Stimulated activated CD4-positive, alpha-beta T cell treated with anti-CD3 and anti-CD28 coated beads, Interleukin-4, amount 100 ng/mL, for 1 hour (primary cell): ENCODE measurements around the gene CHAT.

Source experiments
- DNase-seq: peaks from one replicate; pipeline ENCODE4 v3.0.0-alpha.2; 2020

The CHAT gene

DNA sequence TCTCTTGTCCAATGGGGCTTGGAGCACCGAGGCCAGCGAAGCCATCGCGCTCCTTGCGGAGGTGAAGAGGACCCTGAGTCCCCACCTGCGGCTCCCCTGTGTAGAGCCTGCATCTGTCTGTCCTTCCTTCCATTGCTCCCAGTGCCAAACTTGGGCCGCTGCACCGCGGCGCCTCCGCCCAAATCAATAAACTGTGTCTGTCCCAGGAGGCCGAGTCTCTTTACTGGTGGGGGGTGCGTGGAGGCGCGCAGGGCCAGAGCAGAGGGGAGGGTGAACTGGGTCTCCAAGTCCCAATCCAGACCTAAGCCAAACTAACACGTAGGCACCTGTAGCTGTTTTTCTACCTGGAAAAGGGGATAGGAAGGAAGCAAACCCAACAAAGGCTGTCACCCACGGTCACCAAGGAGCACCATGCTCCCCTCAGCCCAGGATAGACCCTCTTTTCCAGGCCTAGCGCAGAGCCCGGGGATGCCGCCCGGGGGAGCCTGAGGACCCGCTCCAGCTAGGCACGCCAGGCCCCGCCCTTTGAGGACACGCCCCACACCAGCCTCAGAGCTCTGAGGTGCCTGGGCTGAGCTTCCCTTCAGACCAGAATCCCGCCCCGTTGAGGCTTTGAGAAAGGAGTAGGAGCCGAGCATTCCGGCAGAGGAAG lies 1.2 kb upstream of the CHAT start:
- no peak for DNase-seq

GRCh38 chr10:49613165-49613881 lies 514 bp upstream of the CHAT start:
- no peak for DNase-seq

DNA sequence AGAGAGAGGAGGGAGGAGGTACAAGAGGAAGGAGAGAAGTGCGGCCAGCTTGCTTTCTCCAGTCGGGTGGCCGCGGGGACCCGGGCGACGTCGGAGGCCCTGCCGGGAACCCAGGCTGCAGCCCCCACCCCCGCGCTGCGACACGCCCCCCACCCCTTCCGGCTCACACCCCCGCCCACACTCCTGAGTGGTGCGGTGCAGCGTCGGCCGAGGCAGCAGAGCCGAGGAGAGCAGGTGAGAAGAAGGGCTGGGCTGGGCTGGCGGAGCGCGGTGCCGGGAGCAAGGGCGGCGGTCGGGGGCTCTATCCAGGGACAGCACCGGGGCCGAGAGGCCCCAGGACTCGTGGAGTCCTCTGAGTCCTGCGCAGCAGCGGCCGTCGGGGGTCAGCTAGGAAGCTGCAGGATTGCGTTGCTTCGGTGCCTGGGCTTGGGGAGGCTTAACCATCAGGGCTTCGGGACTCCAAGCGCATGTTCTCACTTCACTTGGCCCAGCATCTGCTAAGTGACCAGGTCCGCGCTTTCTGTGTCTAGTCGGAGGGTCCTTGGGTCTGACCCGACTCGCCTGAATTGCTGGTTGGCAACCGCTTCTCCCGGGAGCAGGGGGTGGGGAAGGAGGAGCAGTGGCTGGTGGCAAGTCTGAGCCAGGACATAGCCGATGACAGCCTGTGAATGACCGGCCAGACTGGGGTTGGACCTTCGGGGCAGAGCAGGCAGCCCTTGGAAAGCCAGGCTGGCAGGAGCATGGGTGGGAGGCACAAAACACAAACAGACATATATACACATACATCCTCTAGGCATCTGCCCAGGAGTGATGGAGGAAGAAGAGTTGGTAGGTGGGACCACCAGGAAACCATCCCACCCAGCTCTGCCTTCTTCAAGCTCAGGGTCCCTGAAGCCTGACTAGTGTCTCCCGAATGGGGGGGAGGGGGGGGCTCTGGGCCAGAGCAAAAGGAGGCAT lies 683 bp downstream of the CHAT start:
- no peak for DNase-seq

GRCh38 chr10:49615213-49615612 lies 1.4 kb downstream of the CHAT start:
- DNase-seq = no peak

- no peak for DNase-seq
Observed at GRCh38 chr10:49615721-49616120, 1.9 kb downstream of the CHAT start.

DNA sequence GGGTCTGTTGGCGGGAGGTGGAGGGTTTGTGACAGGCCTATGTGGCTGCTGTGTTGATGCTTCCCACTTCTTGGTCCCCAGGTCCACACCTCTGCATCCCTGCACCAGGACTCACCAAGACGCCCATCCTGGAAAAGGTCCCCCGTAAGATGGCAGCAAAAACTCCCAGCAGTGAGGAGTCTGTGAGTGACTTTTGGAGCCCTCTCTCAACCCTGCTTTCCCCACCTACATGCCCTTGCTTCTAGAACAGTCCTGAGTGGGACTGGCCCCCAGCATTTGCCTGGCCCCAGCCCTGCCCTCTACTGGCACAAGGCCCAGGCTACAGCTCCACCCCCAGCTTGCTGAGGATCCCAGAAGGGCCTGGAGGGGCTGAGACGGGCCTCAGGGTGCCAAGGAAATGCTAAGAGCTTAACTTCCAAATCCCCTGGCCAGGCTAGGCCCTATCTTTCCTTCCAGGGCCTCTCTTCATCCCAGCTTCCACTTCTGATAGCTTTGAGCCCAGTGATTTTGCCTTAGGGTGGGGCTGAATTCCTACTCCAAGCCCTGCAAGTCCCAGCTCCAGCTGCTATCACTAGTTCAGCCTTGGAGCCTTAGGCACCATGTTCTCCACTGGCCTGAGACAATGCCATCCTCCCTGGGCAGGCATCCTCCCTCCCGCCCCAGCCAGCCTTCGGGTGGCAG lies 2.7 kb downstream of the CHAT start:
- no peak for DNase-seq

- DNase-seq = no peak
Observed at GRCh38 chr10:49617121-49618020, 3.5 kb downstream of the CHAT start.

- DNase-seq = no peak
Observed at GRCh38 chr10:49618821-49619220, 5.0 kb downstream of the CHAT start.

GRCh38 chr10:49619613-49620012 lies 5.8 kb downstream of the CHAT start:
- no peak for DNase-seq

GRCh38 chr10:49620286-49620810 lies 6.5 kb downstream of the CHAT start:
- no peak for DNase-seq

- DNase-seq = no peak
Observed at GRCh38 chr10:49620841-49621378, 7.1 kb downstream of the CHAT start.

DNA sequence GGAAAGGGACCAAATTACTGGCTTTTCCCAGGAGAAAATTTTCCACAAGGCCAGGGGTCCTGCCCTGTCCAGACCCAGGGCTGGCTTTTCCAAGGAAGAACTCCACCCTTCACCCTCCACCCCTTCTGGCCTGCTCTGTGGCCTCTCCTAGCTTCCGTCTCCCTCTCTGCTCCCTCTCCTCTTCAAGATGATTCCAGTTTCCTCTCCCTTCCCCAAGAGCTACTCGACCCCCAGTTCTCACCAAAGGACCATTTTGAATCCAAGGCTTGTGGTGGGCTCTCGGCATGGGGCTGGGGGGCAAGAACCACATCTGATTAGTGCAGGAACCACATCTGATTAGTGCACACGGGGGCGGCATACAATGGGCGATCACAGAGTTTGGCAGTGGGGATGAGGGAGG lies 7.7 kb downstream of the CHAT start:
- no peak for DNase-seq

GRCh38 chr10:49622426-49623425 lies 8.9 kb downstream of the CHAT start:
- DNase-seq = no peak

- no peak for DNase-seq
Observed at GRCh38 chr10:49624629-49625028, 10.8 kb downstream of the CHAT start.

- no peak for DNase-seq
Observed at GRCh38 chr10:49625411-49625810, 11.6 kb downstream of the CHAT start.

DNA sequence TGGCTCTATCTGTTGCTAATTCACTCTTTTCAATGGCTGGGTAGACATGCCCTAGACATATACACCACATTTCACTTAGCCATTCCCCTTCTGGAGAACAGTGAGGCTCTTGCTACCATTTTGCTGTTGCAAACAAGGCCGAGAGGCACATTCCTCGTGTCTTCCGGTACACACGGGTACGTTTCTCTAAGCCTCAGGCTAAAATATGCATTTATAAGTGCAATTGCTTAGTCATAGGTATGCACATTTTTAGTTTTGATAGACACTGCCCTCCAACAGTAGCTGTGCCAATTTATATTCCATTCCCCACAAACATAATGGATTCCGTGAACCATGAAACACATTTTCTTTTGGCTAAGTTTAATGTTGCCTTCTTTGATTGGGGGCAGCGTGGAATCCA lies 13.2 kb downstream of the CHAT start:
- no peak for DNase-seq

- no peak for DNase-seq
Observed at GRCh38 chr10:49627644-49628247, 13.9 kb downstream of the CHAT start.

- no peak for DNase-seq
Observed at GRCh38 chr10:49628599-49628998, 14.8 kb downstream of the CHAT start.

- DNase-seq = no peak
Observed at GRCh38 chr10:49629431-49629881, 15.6 kb downstream of the CHAT start.

DNA sequence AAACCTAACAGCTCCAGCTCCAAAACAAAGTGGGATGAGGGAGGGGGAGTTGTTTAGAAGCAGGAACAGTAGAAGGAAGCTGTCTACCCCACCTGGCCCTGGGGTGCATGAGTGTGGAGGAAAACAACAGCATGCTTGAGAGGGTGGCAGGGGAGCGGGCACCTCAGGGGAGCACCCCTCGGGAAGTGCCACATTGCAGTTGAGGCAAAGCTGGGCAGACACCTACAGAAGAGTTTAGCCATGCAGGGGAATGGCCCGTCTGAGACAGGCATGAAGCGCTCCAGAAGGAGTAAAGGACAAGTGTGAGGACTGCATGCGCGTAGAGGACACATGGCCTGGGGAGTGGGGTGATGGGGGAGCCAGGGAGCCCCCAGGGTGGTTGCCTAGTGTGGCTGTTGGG lies 18.1 kb downstream of the CHAT start:
- no peak for DNase-seq
